Measurements from ENCODE around the gene CACNA1D. TPM values are rescaled to one million over a fixed set of nuclear protein-coding genes. Genes with fewer than 3 reads are reported as not detected.

CACNA1D gene
- total RNA-seq, 1 experiment from 2014 or later: not detected

DNA sequence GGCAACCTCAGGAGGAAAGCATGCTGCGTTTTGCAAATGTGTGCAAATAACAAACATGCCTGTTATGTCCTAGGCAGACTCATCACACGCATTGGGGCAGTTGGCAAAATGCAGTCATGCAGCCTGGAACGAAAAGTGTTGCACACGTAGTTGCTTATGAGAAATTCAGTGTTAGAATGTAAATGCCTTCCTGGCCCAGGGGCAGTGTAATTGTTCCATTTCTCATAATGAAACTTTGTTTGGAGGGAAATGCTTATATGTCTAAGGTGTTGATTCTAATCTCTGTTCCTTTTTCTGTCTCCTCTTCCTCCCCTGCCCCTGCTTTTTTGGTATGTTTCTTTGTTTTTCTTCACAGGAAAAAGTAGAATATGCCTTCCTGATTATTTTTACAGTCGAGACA, 156.0 kb downstream of the CACNA1D start:
- H3K27ac ChIP-seq (ENCODE audit: low read depth, low read length, poor library complexity, severe bottlenecking): no peak overlapping the region
- intact Hi-C loops (cut with micrococcal nuclease; ENCODE audit: unreplicated experiment): no loop called here
- no TSS peak for BruUV-seq (replicated peaks)
- ChIA-PET CTCF (no interaction called here), POLR2A (ENCODE audit: low non-redundant PET) (no interaction called here)
- no peaks in the 10 kb centered on the region for H3K36me3 ChIP-seq (ENCODE audit: insufficient read depth, low read length, poor library complexity, severe bottlenecking)
- TF ChIP-seq, protein P1, sequence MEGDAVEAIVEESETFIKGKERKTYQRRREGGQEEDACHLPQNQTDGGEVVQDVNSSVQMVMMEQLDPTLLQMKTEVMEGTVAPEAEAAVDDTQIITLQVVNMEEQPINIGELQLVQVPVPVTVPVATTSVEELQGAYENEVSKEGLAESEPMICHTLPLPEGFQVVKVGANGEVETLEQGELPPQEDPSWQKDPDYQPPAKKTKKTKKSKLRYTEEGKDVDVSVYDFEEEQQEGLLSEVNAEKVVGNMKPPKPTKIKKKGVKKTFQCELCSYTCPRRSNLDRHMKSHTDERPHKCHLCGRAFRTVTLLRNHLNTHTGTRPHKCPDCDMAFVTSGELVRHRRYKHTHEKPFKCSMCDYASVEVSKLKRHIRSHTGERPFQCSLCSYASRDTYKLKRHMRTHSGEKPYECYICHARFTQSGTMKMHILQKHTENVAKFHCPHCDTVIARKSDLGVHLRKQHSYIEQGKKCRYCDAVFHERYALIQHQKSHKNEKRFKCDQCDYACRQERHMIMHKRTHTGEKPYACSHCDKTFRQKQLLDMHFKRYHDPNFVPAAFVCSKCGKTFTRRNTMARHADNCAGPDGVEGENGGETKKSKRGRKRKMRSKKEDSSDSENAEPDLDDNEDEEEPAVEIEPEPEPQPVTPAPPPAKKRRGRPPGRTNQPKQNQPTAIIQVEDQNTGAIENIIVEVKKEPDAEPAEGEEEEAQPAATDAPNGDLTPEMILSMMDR (conservative IDR thresholded peaks at IDR 0.05; ENCODE audit: low read depth, low read length): no peak
- TF ChIP-seq EZH2 (IDR thresholded peaks at IDR 0.05; ENCODE audit: borderline replicate concordance, low read depth, low read length, poor library complexity, severe bottlenecking): no peak
- H3K9me3 ChIP-seq (ENCODE audit: low read depth, low read length, poor library complexity, severe bottlenecking): no peaks in the 10 kb centered on the region
- H3K4me1 ChIP-seq (ENCODE audit: insufficient read depth, low read length, poor library complexity, severe bottlenecking): no peaks in the 10 kb centered on the region
- no peaks in the 10 kb centered on the region for H3K27me3 ChIP-seq (replicated peaks; ENCODE audit: insufficient read depth, low read depth, low read length, poor library complexity)
- H3K4me3 ChIP-seq (ENCODE audit: low read depth, low read length, poor library complexity, severe bottlenecking): no peak overlapping the region
- DNase-seq (ENCODE audit: low spot score): no peak

DNA sequence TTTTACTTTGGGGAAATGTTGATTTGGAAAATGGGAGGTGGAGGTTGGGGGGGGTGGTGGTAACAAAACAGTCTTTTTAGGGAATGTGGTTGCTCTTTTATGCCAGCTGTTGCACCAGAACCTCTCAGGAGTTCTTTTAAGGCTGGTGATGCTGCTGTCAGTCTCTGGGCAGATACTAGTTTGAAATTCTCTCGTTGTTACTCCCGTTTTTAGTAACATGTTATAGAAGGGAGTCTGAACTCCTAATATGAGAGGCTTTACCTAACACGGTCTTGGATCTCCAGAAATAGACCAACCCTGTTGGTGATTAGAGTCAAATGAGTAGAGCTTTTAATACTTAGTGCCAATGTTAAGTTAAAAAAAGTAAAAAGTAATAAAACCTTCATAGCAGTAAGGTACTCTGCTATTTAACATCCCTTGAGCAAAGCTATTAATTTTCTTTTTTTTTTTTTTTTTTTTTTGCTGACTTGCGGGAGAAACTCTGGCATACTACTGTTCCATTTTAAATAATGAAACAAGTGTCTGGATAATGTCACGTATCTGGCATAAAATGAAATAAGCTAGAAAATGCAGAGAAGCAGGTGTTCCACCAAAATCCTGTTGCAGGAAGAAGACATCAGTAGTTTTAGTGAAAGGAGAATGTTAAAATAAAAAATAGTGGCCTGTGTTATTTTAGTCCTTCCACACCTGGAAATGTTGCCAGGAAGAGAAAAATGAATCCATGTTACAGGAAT, 156.7 kb downstream of the CACNA1D start:
- no peaks in the 10 kb centered on the region for H3K4me1 ChIP-seq (ENCODE audit: insufficient read depth, low read length, poor library complexity, severe bottlenecking)
- intact Hi-C loops (cut with micrococcal nuclease; ENCODE audit: unreplicated experiment): no loop called here
- no peaks in the 10 kb centered on the region for H3K9me3 ChIP-seq (ENCODE audit: low read depth, low read length, poor library complexity, severe bottlenecking)
- TF ChIP-seq EZH2 (IDR thresholded peaks at IDR 0.05; ENCODE audit: borderline replicate concordance, low read depth, low read length, poor library complexity, severe bottlenecking): no peak
- TF ChIP-seq, protein P1 (conservative IDR thresholded peaks at IDR 0.05; ENCODE audit: low read depth, low read length): no peak
- ChIA-PET POLR2A (ENCODE audit: low non-redundant PET) (no interaction called here), CTCF (no interaction called here)
- no TSS peak for BruUV-seq (replicated peaks)
- DNase-seq (ENCODE audit: low spot score): no peak
- H3K36me3 ChIP-seq (ENCODE audit: insufficient read depth, low read length, poor library complexity, severe bottlenecking): no peaks in the 10 kb centered on the region
- no peak overlapping the region for H3K27ac ChIP-seq (ENCODE audit: low read depth, low read length, poor library complexity, severe bottlenecking)
- H3K4me3 ChIP-seq (ENCODE audit: low read depth, low read length, poor library complexity, severe bottlenecking): no peak overlapping the region
- H3K27me3 ChIP-seq (replicated peaks; ENCODE audit: insufficient read depth, low read depth, low read length, poor library complexity): no peaks in the 10 kb centered on the region

DNA sequence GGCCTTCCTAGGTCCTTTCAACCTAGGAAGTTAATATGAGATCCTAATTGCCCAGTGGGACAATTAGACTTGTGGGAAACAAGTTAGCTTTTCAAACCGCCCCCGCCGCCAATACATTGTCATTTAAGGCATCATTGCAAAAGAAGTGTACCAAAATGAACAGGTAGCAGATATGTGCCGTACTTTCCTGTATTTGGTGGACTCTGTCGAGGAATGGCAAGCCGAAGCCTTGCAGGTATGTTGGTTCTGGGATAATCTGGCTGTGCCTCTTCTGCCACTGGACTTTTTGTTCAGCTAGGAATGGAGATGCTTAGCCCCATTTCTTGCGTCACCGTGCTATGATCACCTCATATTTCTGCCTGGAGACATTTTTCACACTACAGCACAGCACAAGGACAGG, 157.5 kb downstream of the CACNA1D start:
- no TSS peak for BruUV-seq (replicated peaks)
- intact Hi-C loops (cut with micrococcal nuclease; ENCODE audit: unreplicated experiment): no loop called here
- H3K4me3 ChIP-seq (ENCODE audit: low read depth, low read length, poor library complexity, severe bottlenecking): no peak overlapping the region
- ChIA-PET CTCF (no interaction called here), POLR2A (ENCODE audit: low non-redundant PET) (no interaction called here)
- DNase-seq (ENCODE audit: low spot score): no peak
- no peaks in the 10 kb centered on the region for H3K27me3 ChIP-seq (replicated peaks; ENCODE audit: insufficient read depth, low read depth, low read length, poor library complexity)
- no peak for TF ChIP-seq EZH2 (IDR thresholded peaks at IDR 0.05; ENCODE audit: borderline replicate concordance, low read depth, low read length, poor library complexity, severe bottlenecking)
- no peak overlapping the region for H3K27ac ChIP-seq (ENCODE audit: low read depth, low read length, poor library complexity, severe bottlenecking)
- H3K36me3 ChIP-seq (ENCODE audit: insufficient read depth, low read length, poor library complexity, severe bottlenecking): no peaks in the 10 kb centered on the region
- H3K9me3 ChIP-seq (ENCODE audit: low read depth, low read length, poor library complexity, severe bottlenecking): no peaks in the 10 kb centered on the region
- no peaks in the 10 kb centered on the region for H3K4me1 ChIP-seq (ENCODE audit: insufficient read depth, low read length, poor library complexity, severe bottlenecking)

DNA sequence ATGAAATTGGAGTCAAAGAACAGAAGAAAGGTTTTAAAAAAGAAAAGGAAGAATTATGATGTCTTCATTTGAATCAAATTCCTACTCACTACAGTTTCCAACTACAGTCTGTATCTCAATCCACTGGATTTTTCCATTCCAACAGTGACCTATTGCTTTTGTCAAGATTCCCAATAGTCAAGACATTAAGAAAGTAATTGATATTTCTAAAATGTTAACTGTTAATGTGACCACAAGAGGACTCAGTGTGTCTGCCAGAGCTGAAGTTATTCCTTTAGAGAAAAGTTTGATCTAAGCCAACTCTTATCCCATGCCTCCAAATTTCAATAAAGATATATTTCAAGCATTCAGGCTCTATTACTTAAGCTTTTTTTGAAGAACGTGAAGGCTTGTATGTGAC, 163.2 kb downstream of the CACNA1D start:
- no peak overlapping the region for H3K4me3 ChIP-seq (ENCODE audit: low read depth, low read length, poor library complexity, severe bottlenecking)
- H3K27me3 ChIP-seq (replicated peaks; ENCODE audit: insufficient read depth, low read depth, low read length, poor library complexity): no peaks in the 10 kb centered on the region
- no peaks in the 10 kb centered on the region for H3K4me1 ChIP-seq (ENCODE audit: insufficient read depth, low read length, poor library complexity, severe bottlenecking)
- POLR2A ChIA-PET (ENCODE audit: low non-redundant PET): no interaction called here
- TF ChIP-seq EZH2 (IDR thresholded peaks at IDR 0.05; ENCODE audit: borderline replicate concordance, low read depth, low read length, poor library complexity, severe bottlenecking): no peak
- TF ChIP-seq, protein P1 (conservative IDR thresholded peaks at IDR 0.05; ENCODE audit: low read depth, low read length): no peak
- no TSS peak for BruUV-seq (replicated peaks)
- CTCF ChIA-PET: no interaction called here
- DNase-seq (ENCODE audit: low spot score): no peak
- H3K9me3 ChIP-seq (ENCODE audit: low read depth, low read length, poor library complexity, severe bottlenecking): no peaks in the 10 kb centered on the region
- no peaks in the 10 kb centered on the region for H3K36me3 ChIP-seq (ENCODE audit: insufficient read depth, low read length, poor library complexity, severe bottlenecking)
- H3K27ac ChIP-seq (ENCODE audit: low read depth, low read length, poor library complexity, severe bottlenecking): no peak overlapping the region
- intact Hi-C loops (cut with micrococcal nuclease; ENCODE audit: unreplicated experiment): no loop called here

Data from A673 (cell line).